Activated gamma-delta T cell treated with anti-CD3 and anti-CD28 coated beads, Interleukin-2, amount 50 U/mL, for 16 hours (primary cell): ENCODE data around the gene HOXA2.

Experiments
- DNase-seq: peaks from one replicate; pipeline ENCODE4 v3.0.0-alpha.2; 2020; ENCODE audit warnings: low read depth

The HOXA2 gene

DNA sequence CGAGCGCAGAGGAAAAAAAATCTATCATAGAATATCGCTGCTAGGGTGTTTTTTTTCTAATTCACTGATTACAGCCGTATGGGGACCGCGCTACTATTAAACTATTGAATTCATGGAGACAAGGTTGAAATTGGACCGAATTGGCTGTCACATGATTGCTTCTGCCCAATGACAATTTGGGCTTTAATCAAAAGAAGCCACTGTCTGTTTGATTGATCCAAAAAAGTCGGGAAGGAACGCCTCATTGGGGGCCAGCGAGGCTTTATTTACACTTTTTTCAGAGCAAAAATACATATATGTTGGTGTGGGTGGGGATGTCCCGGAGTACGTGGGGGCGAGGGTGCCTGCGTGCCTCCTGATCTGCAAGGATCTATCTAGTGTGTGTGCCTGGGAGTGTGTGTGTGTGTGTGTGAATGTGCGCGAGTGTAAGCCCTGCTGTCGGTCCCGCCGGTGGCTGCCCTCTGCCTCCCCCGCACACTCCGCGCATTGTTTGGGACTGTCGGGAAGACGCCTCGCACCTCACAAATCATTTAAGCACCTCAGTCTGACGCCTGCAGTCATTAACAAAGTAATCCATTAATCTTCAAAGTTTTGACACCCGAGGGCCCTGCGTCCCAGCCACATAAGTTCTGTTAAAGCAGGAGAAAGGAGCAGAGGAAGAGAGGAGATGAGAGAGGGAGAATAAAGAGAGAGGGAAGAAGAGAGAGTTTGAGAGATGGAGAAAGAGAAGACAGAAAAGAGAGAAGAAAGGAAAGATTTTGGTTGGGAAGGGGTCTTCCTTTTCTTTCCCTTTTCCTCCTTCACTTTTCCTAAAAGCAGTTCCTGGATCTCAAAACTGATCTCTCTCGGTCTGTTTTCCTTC, at the start of gene HOXA2:
Gene HOXA2, minus strand, starts transcription at position 103 of the 862 bp plus-strand sequence. CDS start 183 bp downstream, outside the sequence.
- no peak for DNase-seq

DNA sequence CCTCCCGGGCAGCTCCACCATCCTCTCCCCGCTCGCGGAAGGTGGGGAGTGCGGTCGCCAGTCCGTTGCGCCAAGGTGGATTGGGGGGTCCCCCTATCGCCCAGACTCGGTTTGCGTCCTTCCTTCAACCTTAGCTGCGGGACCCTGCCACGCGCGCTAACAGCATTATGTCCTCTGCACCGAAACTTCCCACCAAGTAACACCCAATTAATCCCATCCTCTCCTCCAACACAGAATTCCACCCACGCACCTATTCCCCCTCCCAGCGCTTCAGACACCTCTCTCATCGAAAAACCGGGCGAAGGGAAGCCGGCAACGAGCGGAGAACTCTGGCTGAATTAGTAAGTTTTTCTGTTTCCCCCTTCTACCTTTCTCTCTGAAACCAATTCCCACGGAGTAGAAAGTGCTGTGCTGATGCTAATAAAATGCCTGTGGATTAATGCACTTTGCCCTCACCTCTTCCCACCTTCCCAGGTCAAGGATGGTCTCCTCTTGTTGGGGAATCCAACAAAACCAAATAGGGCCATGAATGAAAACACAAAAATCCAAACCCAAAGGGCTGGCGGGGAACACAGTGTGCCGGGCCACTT, 49.0 kb upstream of the HOXA2 start:
- no peak for DNase-seq

DNA sequence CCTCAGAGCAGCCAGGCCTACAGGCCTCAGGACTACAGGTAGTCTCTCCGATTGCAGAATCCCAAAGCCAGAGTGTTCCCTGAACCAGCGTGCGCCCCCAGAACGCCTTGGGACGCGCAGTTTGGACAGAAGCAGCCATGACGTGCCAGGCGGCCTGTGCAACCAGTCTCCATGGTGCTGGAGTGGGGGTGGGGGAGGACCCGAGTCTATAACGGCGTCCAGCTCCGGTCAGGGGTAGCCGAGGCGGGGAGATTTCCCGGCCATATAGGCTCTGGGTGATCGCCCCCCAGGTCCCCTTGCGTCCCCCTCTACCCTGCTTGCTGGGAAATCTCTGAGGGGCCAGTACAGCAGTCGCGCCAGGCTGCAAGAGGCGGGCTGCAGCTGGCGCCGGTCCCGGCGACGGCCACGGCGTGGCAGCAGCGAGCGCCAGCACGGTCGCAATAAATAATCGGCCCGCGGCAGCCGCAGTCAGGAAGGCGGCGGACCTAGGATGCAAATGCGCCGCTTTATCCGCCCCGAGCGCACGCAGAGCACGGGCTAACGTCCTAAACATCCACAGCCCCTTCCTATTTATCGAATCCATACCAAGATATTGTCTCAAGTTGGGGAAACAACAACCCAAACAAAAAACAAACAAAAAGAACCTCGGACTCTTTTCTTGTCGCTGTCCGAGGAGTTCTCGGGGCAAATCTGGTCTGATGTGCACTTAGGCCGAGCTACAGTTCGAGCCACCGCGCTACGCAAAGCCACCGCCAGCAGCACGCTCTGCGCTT, 48.3 kb upstream of the HOXA2 start:
- DNase-seq = no peak

DNA sequence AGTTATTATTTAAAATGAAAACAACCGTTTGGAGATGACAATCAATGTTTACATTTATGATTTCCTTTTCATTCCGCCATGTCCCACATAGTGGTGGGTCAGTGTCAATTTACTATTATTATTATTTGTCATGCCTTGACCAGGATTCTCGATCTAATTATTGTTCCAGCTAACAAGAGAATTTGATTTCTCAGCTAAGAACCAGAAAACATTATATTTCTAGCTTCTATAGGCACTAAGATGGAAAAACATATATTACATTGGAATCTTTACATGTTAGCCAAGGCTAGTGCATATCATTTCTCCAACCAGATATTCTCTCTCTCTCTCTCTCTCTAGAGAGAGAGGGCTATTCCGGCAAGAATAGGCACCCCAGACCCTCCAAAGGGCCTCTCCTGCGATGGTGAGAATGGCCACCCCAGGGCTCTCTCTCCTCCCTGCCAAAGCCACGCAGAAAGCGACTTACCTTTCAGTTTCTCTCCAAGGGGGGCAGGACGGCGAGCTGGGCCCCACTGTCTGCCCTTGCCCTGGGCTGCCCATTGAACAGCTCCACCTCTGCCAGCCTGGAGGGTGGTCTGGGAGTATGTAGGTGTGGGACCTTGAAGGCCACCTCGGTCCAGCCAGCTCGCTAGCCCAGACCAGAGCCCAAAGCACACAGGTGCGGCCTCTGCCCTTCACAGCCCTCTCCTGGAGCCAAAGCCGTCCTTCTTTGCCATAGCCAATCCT, 47.5 kb upstream of the HOXA2 start:
- no peak for DNase-seq

DNA sequence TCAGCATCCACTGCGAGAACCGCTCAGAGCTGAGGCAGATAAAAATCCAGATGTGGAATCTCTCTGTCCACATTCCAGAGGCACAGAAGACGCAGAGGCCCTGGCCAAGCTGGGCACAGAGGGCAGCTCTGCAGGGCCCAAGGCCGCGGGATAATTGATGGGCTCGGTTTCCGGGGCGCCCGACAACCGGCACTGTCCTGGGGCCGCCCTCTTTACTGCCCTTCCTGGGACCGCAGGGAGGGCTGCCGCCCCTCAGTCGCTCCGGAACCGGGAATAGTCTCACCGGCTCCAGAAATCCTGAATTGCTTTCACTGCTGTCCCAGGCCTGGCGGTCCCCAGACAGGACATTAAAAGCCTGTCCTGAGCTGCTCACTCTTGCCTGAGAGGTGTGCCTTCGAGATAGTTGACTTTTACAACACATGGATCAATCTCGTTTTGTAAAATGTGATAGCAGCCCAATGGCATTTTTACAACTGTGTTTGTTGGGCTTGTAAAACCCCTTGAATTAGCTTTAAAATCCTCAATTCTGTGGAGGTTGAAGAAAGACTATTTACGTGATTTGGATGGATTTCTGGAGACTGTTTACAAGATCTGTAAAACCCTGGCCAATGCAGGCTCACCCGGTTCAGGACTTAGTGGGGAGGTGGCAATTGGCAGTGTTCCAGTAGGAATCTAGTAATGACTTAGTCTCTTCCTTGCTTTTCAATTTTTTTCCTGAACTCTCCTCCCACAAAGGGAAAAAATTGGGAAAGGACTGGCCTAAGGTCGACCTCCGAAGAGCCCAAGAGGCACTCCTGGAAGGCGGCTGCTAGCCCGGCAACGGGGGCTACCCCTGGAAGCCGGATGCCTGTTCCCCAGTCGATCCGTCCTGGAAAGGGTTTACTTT, 46.5 kb upstream of the HOXA2 start:
- DNase-seq = no peak

DNA sequence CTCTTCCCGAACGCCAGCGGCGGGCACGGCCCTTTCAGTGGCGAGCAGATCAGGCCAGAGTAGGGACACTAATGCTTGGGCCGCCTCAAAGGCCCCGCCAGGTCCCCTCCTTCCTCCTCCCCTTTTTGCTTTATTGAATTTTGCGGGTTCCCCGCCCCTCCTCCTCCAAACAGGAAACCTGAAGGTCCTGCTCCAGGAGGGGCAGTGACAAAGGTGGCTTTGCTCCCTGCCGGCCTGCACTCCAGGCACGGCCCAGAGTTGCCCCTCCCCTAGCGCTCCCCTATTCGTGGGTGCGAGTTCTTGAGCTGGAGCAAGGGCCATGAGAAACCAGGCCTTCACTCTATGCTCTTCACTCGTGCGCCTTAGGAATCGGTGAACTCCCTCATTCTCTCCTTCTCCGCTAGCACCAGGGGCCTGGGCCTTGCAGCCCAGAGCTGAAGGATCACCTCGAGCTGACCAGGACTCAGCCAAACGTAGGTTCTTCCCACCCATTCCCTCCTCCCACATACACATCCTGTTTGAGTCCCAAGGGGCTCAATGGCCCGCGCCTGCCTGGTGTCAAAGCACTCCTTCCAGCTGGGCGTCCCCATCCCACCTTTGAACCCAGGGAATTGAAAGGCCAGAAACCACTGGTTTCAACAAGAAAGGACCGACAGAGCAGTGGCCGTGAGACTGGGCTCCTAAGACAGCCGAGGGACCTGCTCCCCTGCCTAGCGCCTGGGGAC, 45.7 kb upstream of the HOXA2 start:
- DNase-seq = no peak

DNA sequence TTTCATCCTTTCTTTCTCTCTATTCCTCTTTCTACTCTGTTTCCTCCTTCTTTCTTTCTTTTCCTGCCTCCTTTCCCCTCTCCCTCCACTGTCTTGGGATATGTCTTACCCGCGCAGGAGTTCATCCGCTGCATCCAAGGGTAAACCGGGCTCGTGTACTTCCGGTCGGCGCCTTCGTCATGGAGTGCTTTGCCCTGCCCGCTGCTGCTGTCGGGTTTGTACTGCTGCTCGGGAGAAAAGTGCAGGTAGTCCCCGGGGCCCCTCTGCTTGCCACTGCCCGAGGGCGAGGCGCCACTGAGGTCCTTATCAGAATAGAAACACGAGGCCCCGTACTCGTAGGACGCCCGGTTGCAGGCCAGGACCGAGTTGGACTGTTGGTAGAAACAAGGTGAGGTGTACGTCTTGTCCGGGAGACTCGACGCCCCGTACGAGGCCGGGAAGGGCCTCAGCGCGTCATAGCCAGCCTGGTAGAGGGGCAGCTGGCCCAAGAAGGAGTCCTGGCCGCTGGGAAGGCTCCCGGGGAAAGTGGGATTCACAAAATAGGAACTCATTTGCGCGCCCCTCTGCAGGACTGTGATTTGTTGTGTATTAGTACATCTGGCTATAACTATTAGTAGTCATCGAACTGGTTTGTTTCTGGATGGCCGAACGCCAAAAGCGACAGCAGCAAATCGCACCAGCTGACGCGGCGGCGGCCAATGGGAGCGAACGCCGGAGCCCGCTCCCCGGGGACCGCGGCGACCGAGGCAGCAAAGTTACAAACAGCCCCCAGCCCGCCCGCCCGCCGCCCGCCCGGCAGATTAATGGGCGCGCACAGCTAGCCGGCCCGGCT, 44.9 kb upstream of the HOXA2 start, which contains the start of gene HOXA6:
Gene HOXA6, minus strand, starts transcription at position 576 of the 832 bp plus-strand sequence. Its CDS starts 25 bp downstream, at position 551.
- no peak for DNase-seq

DNA sequence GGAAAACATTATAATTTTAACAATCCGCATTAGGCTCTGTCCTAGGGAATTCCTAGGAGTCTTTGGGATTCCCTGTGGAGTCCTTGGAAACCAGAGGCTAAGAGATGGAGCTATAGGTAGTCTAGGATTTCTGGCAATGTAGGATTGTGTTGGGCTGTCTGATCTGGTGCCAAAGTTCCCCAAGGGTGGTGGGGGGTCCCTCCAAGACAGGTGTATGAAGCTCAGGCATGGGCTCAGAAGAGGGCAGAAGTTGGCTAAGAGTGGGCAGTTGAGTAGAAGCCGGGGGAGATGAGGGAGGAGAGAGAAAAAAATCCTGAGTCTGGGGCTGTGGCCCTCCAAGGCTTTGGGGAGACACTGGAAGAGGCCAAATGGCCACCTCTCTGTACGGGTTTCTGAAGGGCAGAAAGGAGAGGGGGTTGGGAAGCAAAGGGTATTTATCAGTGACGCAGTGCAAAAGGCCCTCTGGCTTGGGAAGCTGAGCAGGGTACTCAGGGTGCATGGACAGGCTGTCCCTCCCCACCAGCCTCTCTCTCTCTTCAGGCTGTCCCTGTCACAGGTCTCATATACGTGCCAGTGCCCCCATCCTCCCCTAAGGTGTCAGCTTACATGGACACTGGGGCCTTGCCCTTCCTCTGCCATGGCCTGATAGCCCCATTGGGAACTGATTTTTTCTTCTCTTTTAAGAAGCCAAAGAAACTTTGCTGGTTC, 44.2 kb upstream of the HOXA2 start:
- DNase-seq = no peak

DNA sequence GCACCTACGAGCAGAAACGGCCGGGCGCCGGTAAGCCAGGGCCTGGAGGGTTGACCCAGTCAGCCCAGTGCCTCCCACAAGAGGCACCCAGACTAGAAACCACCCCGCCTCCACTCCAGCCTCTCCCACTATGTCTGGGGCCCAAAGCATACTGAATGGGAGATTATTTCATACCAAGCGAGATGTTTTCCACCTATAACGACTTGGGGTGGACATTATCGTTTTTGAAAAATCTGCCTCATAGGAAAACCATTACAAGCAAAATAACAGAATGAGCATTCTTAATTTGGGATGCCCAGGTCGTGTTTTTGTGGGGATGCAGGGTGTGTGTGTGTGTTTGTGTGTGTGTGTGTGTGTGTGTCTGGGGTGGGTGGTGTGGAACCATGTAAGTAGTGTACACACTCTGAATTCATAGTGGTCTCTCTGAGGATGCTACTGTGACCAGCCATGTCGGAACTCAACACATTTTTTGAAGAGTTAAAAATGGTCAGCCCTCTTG, 43.5 kb upstream of the HOXA2 start:
- no peak for DNase-seq

DNA sequence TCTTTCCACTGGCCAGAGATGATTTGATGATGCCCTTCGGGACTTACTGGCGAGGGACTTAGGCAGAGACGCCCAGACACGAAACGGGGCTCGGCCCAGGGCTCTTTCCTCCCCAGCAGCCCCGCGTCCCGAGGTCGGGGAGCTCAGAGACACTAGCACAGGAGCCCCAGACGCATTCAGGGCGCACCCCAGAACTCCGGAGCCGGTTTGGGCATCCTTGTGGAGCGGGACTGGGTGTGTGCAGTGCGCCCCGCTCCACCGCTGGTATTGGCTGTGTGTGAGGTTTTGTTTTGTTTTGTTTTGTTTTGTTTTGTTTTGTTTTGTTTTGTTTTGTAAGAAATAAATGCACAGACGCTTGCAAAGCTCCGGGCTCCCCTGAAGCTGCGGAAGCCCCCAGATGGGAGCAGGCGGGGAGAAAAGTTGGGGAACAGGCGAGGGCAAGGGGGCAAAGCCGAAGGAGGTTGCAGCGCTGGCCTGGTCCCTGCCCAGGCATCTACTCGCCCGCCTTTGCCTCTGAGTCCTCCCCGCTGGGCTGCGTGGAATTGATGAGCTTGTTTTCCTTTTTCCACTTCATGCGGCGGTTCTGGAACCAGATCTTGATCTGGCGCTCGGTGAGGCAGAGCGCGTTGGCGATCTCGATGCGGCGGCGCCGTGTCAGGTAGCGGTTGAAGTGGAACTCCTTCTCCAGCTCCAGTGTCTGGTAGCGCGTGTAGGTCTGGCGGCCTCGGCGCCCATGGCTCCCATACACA, 42.9 kb upstream of the HOXA2 start:
- no peak for DNase-seq

DNA sequence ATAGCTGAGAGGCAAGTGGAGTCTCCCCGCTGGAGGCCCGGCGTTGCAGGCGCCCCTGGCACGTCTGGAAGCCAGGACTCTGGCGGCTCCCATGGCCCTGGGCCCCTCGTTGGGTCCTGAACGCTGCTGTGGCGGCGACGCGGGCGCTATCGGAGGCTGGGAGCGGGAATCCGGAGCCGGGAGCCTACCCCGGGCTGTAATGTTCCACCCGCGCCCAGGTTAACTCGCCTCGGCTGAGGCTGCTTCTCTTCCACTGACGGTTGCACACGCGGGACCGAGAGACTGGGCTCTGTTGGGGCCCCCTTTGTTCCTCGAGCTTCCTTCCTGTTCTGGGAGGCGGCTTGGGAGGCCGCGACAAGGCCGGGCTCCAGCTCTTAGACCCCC, 42.3 kb upstream of the HOXA2 start:
- DNase-seq = no peak

DNA sequence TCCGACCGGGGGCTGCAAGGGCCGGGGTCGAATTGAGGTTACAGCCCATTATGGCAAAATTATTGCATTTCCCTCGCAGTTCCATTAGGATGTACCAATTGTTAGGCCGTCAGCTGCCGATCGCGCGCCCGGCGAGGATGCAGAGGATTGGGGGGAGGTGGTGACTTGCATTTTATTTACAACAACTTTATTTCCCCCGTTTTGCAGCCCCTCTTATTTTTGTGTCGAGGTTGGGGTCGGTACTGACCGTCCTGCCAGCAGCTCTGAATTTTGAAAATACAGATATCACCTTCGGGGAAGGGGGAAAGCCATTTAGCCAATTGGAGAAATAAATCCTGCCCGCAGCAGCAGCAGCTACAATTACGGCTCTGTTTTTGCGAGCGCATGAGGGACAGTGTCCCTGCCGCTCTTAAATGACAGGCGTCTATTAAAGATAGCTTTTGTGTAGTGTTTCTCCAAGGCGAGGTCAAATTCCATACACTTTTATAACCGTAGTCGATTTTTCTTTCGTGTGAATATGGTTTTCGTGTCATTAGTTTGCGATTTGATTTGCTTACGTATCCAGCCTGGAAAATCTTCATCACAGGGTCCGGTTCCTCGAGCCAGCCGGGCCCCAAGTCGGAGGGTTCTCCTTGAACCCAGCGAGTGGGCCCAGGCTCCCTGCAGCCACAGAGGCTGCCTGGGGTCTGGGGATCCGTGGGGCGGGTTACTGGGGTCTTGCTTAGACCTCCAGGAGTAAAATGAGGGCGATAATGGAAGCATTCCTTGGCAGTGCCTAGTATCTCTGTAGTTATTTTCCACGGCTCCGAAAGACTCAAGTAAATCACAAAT, 41.7 kb upstream of the HOXA2 start:
- no peak for DNase-seq

DNA sequence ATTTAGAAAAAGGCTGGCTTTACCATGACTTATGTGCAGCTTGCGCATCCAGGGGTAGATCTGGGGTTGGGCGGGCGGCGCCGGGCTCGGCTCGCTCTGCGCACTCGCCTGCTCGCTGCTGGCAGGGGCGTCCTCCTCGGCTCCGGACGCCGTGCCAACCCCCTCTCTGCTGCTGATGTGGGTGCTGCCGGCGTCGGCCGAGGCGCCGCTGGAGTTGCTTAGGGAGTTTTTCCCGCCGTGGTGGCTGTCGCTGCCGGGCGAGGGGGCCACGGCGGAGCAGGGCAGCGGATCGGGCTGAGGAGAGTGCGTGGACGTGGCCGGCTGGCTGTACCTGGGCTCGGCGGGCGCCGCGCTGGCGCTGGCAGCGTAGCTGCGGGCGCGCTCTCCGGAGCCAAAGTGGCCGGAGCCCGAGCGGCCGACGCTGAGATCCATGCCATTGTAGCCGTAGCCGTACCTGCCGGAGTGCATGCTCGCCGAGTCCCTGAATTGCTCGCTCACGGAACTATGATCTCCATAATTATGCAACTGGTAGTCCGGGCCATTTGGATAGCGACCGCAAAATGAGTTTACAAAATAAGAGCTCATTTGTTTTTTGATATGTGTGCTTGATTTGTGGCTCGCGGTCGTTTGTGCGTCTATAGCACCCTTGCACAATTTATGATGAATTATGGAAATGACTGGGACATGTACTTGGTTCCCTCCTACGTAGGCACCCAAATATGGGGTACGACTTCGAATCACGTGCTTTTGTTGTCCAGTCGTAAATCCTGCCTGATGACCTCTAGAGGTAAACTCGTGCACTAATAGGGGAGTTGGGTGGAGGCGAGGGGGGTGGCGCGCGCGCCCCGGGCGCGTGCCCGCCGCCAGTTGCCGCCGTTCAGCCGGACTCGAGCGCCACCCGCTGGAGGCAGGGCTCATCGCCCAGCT, 40.8 kb upstream of the HOXA2 start, which contains the start of gene HOXA5:
Gene HOXA5, minus strand, starts transcription at position 659 of the 927 bp plus-strand sequence. Its CDS starts 74 bp downstream, at position 585.
- no peak for DNase-seq

DNA sequence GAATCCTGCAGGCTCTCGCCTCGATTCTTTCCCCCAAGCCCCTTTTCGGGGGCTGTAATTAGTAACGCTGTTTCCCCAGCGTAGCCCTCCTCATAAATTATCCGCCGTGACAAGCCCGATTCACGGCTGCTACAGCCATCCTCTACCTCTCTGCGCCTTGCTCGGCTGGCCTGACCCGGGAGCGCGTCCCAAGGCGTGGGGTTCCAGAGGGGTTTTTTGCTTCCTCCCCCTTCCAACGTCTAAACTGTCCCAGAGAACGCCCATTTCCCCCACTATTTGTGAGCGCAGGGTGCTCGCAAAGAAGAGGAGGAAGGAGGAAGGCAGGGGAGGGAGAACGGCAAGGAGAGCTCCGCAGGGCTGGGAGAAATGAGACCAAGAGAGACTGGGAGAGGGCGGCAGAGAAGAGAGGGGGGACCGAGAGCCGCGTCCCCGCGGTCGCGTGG, 40.1 kb upstream of the HOXA2 start:
- DNase-seq = no peak

DNA sequence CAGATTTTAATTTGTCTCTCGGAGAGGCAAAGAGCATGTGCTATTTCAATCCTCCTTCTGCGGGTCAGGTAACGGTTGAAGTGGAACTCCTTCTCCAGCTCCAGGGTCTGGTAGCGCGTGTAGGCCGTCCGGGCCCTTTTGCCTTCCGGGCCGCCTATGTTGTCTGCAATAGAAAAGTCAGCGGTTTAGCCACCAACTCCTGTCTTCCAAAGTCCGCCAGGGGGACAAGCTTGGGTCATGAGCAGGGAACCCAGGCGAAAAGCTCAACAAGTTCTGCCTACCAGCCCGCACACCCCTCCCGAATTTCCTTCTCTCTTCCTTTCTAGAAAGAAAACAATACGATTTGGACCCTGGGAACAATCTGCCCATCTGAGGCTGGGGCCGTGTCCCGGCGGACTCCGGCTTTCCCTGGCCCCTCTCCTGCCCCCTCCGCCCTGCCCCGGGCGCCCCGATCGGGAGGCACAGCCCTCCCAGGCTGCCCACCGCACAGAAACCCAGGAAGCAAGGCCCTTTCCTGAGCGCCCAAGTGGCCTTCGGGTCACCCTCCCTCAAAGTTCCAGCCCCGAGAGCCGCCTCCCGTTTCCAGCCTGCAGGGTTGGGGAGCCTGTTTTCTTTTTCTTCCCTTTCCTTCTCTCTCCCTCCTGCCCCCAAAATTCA, 39.6 kb upstream of the HOXA2 start:
- DNase-seq = no peak
